Glomerular endothelial cell (primary cell): ENCODE data around the gene ITGB5. TPM values are rescaled to one million over a fixed set of nuclear protein-coding genes. Genes with fewer than 3 reads are reported as not detected.

ENCODE experiments used
- DNase-seq: peaks from one replicate; pipeline ENCODE4 v3.0.0-alpha.2; 2011; ENCODE audit warnings: low read depth, low spot score; ENCODE audit errors: extremely low read depth
- total RNA-seq: library from RNA; depleted of rRNA; stranded (reverse); fragments of >200 nt; gene quantifications from 2 replicates; pipeline ENCODE4 v1.2.3, GENCODE V29; 2015

The ITGB5 gene
- total RNA-seq, 1 donor from 2014 or later = 174 TPM

- no peak for DNase-seq
These were observed 112.8 kb downstream of the ITGB5 start for GRCh38 chr3:124774327-124774718.

- DNase-seq = no peak
These were observed 113.5 kb downstream of the ITGB5 start for GRCh38 chr3:124773351-124774326.

- DNase-seq = peak; percentile 95
These were observed 114.9 kb downstream of the ITGB5 start for GRCh38 chr3:124772081-124772831.

GRCh38 chr3:124771083-124771445 lies 116.1 kb downstream of the ITGB5 start:
- no peak for DNase-seq

- DNase-seq = no peak
These were observed 116.7 kb downstream of the ITGB5 start for GRCh38 chr3:124770336-124771082.

GRCh38 chr3:124769462-124769861 lies 117.7 kb downstream of the ITGB5 start:
- DNase-seq = no peak

GRCh38 chr3:124768812-124769211 lies 118.4 kb downstream of the ITGB5 start:
- no peak for DNase-seq

- DNase-seq = no peak
These were observed 119.5 kb downstream of the ITGB5 start for GRCh38 chr3:124767691-124768090.

- DNase-seq = no peak
These were observed 119.9 kb downstream of the ITGB5 start for GRCh38 chr3:124767264-124767663.

GRCh38 chr3:124766113-124767095 lies 120.8 kb downstream of the ITGB5 start:
- no peak for DNase-seq

- DNase-seq = no peak
These were observed 121.8 kb downstream of the ITGB5 start for GRCh38 chr3:124765197-124765840.

GRCh38 chr3:124764746-124765145 lies 122.4 kb downstream of the ITGB5 start:
- DNase-seq = no peak

GRCh38 chr3:124763644-124764358 lies 123.4 kb downstream of the ITGB5 start:
- no peak for DNase-seq

- DNase-seq = no peak
These were observed 124.0 kb downstream of the ITGB5 start for GRCh38 chr3:124763206-124763605.

- DNase-seq = no peak
These were observed 124.5 kb downstream of the ITGB5 start for GRCh38 chr3:124762661-124763011.

GRCh38 chr3:124761935-124762660 lies 125.1 kb downstream of the ITGB5 start:
- no peak for DNase-seq

- DNase-seq = peak; percentile 48
These were observed 125.8 kb downstream of the ITGB5 start for GRCh38 chr3:124761250-124761796.

GRCh38 chr3:124760601-124761000 lies 126.6 kb downstream of the ITGB5 start:
- DNase-seq = no peak
